HG03103 (cell line): ENCODE data around the gene ANTXR1.
"Not testable (repeated sequence)": the region's sequence is repeated elsewhere in the genome, so short reads cannot be mapped to it uniquely, and the experiment has no call there.

Source experiments
- ATAC-seq: cut with Tn5 transposase; IDR thresholded peaks from one replicate; pipeline ENCODE4 v1.9.1; 2021; ENCODE audit warnings: low read depth; ENCODE audit not compliant: unreplicated experiment

ANTXR1 gene

DNA sequence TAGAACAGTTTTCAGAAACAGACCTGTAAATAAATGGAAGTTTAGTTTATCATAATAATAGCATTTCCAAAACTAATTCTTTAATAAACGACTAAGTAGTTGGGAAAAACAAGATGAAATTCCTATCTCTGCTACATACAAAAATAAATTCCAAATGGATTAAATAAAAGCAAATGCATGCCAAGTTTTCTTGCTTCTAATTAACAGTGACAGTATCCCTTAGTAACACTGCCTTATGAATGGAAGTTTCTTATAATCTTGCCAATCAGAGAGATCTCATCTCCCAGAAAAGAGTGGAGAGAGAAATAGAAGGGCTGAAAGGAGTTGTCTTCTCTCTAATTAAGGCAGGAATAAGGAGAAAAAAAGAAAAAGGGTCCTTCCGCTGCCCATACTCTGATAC, 240.1 kb downstream of the ANTXR1 start:
- no peak for ATAC-seq

DNA sequence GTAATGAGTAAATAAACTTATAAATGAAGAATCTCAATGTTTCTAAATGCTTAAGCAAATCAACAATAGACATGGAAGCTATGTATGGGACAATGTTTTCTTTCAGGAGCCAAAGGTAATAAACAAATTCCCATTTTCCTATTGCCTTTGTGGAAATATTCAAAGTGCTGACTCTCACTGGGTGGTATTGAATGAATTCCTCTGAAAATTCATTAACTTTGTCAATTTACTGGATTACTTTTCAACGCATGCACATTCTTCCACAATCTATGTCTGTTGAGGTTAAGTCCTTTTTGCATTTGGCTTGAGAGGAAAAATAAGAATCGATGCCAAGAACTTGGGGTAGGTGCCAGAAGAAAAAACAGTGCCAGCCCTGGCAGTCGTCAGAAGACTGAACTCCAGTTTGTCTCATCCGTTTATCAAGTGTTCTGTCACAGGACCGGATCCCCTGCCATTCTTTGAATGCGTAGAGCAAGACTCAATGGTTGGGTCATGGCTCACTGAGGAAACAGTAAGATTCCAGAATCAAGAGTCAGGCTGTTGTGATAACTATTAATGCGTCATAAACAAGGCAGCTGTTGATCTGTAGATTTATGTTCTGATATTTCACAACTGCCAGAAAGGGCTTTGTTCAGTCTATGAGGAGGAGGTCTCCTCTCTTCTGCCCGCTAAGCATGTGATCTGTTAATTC, 240.8 kb downstream of the ANTXR1 start:
- no peak for ATAC-seq

DNA sequence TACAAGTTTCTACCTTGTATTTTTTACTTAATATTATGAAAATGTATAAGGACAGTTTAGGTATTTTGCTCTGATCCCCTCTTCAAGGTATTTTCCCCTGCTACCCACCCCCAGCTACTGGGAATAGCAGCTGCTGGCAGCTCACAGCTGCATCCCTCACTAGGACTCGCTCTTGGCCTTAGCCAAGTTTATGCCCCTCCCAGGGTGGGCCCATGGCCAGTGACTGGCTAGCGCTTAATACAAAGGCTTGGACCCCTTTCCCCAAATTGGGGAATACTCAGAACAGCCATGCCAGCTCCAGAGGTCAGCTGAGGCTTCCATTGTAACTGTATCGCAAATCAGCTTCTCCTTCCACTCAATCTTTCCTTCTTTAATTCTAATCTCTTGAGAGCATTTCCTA, 242.8 kb downstream of the ANTXR1 start:
- no peak for ATAC-seq

DNA sequence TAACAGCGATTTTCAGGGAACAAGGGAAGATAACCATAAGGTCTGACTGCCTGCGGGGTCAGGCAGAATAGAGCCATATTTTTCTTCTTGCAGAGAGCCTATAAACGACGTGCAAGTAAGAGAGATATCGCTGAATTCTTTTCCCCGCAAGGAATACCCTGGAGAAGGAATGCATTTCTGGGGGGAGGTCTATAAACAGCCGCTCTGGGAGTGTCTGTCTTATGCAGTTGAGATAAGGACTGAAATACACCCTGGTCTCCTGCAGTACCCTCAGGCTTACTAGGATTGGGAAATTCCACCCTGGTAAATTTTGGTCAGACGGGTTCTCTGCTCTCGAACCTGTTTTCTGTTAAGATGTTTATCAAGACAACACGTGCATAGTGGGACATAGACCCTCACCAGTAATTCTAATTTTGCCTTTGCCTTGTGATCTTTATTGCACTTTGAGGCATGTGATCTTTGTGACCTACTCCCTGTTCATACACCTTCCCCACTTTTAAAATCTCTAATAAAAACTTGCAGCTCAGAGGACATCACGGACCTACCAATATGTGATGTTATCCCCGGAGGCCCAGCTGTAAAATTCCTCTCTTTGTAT, 247.1 kb downstream of the ANTXR1 start:
- not testable (repeated sequence) for ATAC-seq

DNA sequence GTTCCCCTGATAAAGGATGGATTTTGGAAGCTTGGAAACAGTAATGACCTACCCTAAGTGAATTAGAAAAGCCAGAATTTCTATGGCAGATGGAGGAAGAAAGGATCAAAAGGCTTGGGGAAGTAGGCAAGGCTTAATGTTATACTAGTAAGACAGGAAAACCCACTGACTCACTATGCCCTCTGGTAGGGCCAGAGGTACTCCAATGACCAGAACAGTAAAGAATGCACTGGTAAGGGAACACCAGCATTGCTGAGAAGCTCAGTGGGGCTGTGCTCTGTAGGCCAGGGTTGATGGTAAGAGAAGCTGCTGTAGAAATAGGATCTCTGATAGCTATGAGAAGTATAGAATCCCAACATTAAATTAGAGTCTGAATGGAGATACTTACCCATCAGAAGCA, 247.7 kb downstream of the ANTXR1 start:
- no peak for ATAC-seq

DNA sequence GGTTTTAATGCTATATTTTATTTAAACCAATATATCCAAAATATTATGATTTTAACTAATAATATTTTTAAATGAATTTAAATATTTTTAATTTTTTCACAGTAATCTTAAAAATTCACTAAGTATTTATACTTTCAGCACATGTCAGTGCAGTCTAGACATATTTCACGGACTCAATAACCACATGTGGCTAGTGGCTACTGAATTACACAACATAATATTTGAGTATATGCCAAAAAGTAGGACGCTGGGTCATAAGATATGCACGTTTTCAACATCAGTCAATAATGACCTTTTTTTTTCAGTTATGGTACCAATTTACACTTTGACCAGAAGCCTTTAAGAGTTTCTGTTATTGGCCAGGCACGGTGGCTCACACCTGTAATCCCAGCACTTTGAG, 256.4 kb downstream of the ANTXR1 start:
- ATAC-seq = no peak

DNA sequence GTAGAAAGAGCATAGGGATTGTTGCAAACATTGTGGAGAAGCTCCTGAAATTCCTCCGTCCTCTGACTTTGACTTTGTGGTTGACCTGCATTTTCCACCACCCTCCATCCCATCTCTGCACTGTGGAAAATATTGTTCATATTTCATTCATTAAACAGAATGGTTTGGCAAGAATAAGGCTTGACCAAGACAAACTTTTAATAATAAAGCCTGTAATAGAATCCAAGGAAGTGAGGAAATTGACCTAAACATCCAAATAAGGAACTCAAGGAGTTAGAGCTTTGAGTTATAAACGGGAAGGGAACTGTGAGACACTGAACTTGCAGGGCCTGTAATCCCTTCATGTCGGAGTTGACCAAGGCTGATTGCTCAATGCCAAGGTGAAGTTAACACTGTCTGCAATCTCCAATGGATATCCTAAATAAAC, 258.9 kb downstream of the ANTXR1 start:
- no peak for ATAC-seq

DNA sequence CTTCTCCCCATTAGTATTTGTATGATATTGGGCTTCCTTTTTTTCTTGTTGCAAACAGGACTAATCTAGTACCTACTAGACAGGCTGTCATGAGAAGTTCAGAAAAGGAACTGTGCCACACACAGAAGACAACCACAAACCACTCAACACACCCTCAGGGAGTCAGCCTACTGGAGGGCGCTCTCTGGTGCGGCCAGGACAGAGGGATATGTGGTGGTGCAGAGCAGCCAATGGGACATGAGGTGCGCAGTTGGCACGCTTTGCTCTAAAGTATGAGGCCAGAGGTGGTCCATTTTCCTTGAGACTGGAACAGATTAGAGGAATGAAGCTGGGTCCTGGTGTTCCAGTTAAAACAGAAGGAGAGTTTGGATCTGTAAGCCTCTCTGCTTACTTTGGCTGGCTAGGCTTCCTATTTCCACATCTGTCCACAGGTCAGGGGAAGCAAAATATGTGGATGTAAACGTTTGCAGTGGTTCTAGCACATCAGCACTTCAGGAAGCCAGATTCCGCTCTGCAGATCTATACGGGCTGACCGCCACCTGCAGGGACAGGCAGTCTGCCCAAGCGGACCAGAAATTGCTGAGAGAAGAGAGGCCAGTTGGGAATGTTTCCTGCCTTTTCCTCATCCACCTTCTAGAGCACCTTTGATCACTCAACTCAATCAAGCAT, 260.0 kb downstream of the ANTXR1 start:
- ATAC-seq = no peak

DNA sequence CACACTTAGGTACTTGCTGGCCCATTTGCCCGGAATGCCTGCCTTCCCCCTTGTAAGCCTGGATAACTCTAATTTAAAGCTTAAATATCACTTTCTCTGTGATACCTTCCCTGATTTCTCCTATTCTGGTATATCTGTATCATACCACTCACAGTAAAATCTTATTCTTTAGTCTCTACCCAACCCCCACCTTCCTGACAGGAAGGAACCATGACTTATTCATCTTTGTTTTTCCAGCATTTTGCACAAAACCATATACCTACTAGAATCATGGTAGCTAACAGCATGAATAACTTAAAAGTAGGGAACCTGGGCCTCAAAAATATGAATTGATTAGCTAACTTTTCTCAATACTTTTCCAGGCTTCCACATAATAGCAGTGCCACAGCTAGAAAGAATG, 262.5 kb downstream of the ANTXR1 start:
- no peak for ATAC-seq

DNA sequence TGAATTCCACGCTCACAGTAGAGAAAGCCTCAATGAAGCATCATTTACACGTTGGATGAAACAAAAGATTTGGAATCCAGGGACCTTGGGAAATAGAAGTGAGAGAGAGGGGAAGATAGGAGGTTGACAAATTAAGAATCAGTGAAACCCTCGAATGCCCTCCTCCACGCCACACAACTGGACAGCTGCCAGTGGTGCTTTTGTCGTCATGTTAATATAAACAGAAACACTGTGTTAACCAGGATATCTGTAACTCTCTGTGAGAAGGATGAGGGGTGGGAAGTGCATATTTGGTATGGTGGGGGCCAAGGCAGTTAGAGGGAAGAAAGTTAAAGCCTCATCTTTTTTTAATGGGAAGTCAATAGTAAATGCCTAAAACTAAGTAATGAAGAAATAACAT, 265.4 kb downstream of the ANTXR1 start:
- no peak for ATAC-seq

DNA sequence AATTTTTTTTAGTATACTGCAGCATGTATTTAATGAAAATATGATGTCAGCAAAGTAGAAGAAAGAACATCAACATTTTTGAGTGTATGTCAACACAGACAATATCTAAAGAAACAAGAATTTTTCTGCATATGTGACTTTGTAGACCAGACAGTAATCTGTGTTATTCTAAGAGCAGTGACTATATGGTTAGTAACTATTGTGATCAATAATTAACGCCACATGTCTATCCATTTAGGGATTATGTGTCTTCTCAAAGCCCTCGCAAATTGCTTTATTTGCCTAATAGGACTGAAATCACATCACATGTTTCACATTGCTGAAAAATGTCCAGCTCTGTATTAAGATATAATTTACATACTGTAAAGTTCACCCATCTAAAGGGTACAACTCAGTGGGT, 266.2 kb downstream of the ANTXR1 start:
- ATAC-seq = no peak

DNA sequence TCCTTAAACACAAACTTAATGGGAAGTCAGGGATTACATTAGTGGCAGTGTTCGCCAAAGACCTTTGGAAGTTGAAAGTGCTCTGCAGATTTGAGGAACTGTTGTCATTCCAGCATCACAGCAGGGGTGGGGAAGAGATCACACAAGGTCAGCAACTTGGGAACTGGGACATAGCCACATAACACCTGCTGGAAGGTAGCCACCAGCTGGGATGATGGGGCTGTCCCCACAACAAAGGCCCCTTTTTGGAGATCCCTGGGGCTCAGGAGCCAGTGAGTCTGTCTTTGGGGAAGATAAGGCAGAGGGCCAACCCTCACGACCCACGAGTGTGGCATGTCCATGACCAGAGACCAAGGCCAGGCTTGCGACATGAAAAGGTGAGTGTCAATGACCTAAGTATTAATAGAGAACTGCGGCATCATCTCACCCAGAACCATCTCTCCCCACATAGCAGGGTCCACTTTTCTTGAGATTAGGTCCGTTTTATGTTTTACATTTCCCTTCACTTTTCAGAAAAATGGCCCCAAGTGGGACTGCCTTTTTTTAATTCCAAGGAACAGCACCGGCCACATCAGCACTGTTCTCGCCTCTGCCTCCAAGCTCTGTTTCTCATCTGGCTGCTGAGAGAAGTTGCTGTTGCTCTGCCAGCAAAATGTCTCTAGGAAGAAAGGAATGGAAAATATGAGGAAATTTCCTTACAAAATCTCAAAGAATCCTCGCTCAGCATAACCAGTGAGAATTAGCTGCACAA, 267.1 kb downstream of the ANTXR1 start:
- no peak for ATAC-seq

DNA sequence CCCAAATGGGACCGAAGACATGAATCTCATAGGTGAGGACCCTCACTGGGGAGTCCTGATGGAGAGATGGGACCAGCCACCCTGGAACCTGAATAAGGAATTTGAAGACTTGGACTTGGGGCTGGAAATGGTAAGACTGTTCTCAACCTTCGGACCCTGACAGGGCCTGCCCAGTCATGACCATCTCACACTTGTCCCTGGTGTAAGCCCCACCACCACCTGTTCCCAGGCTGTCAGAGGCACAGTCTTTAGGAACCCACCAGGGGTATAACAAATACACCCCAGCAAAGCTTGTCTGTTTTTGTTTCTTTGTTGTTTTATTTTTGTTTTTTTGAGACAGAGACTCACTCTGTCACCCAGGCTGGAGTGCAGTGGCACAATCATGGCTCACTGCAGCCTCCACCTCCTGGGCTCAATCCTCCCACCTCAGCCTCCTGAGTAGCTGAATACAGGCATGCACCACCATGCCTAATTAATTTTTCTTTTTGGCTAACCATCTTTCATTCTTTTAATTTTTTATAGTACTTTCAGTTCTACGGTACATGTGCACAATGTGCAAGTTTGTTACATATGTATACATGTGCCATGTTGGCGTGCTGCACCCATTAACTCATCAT, 267.9 kb downstream of the ANTXR1 start:
- no peak for ATAC-seq

DNA sequence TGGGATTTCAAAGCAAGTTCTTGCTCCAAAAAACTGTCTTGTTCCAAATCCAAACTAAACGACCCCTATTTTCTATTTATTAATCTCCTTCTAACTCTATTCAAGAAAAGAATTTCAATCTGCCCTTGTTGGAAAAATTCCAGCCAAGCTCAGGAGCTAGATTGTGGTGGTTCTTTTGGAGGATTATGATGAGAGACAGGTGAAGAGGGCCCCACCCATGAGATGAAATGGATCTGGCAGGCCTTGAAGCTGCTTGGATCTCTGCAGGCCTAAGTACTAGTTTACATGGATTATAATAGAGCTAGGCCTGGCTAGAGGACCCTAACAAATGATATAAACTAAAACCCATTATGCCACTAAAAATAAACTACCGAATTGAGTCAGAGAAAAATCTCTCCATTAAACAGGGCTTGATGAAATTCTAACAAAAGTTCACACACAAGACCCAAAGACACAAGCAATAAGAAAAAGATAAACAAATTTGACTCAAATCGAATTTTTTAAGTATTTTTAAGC, 272.5 kb downstream of the ANTXR1 start:
- ATAC-seq = no peak

DNA sequence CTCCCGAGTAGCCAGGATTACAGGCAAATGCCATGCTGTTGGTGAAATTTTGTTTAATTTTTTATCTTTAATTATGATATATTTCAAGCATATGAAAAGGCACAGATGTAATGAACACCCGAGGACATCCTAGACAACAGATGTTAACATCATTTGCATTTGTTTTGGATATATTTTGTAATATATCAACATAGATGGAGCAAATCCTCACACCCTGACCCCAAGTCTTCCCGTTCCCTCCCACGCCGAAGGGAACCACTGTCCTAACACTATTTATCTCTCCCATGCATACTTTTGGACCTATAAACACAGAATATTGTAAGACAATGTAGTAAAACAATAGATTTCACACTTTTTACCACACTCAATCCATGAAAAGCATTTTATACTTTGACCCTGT, 274.6 kb downstream of the ANTXR1 start:
- ATAC-seq = no peak

DNA sequence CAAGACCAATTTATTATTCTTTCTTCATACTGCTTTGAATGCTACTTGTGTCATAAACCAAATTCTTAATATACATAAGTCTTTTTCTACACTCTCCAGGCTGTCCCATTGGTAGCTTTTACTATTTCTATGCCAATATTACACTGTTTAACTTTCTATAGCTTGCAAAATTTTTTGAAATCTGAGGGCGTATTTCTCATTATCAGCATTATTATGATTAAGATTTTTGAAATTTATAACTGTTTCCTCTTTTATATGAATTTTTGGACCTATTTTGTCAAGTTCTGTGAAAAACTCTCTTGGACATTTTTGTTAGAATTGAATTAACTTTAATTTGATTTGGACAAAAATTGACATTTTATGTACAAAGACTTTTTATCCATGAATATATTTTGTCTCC, 275.4 kb downstream of the ANTXR1 start:
- no peak for ATAC-seq

DNA sequence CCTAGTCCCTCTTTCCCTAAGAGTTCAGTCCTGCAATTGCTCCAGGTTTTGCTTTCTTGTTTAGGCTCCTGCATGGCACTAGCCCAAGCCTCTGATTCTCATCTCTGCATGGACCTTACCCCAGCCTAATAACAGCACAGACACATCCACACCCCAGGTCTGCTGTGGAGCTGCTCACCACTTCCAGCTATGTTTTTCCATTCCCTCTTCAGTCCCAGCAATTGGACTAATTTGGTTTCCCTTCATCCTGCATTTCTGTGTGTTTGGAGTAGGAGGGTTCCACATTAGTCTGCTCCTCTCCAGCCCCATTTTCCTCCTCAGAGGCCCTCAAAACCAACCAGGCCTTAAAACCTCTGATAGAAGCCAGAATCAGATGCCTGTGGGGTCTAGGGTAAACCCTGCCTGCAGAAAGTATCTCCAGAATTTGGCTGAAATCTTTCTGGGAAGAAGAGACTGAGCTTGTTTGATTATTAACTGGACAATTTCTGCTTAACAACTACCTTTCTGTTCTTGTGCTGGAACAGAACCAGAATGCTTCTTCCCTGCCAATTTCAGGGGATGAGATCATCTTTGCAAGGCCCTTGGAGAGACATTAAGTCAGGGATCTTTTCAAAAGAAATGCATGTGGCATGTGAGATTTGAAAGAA, 278.1 kb downstream of the ANTXR1 start:
- ATAC-seq = no peak

DNA sequence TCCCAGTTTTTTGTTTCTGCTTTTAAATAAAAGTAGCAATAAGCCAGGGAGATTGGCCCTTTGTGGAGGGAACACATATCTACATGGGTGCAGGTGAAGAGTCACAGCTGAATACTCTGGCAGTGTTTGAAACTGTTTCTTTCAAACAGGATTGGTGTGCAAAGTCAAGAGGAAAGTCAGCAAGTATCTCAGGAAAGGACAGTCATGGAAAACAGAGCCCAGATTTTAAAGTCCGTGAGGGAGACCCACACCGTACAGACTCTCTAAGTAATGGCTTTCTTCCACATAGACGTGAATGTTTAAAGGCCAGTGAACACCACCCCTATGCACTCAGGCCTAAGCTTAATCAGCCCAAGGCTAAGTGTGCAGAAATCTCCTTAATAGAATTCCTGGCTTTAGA, 278.7 kb downstream of the ANTXR1 start:
- ATAC-seq = no peak

DNA sequence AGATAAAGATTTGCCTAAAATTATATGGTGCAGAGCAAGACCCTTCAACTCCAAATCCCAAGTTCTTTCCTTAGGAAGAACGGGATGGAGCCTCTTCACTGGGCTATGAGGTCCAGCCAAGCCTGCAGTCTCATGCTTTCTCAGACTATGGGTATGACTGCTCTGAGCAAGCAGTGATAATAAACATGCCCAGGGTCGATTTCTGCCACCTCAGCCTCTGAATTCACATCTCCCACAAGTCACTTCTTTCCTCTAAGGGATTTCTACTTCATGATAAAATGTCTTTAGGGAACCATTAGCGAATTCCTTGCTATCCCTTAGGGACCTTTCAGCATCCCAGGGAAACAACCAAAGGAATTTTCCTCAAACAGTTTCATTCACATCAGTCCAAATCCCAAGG, 279.3 kb downstream of the ANTXR1 start:
- no peak for ATAC-seq

DNA sequence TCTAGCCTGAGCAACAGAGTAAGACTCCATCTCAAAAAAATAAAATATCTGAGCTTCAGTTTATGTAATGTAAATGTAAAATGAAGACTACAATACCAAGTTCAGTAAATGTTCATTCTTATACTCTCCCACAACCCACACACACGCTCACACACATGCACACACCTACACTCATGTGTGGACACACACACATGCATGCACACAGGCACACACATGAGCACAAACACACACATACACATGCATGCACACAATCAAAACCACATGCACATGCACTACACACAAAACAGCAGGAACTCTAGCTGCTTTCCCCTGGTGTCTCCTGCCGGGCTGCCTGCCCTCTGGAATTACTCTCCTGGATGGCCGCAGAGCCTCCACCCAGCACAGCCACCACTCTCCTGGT, 283.4 kb downstream of the ANTXR1 start:
- ATAC-seq = no peak
